NCI-H128 (cell line): ENCODE results near the gene XBP1.
"Not testable (repeated sequence)": the region's sequence is repeated elsewhere in the genome, so short reads cannot be mapped to it uniquely, and the experiment has no call there.

Source experiments
- DNase-seq: peaks from one replicate; lab custom pipeline; 2025; ENCODE audit not compliant: unreplicated experiment; lab: John Stamatoyannopoulos, UW

XBP1 gene

DNA sequence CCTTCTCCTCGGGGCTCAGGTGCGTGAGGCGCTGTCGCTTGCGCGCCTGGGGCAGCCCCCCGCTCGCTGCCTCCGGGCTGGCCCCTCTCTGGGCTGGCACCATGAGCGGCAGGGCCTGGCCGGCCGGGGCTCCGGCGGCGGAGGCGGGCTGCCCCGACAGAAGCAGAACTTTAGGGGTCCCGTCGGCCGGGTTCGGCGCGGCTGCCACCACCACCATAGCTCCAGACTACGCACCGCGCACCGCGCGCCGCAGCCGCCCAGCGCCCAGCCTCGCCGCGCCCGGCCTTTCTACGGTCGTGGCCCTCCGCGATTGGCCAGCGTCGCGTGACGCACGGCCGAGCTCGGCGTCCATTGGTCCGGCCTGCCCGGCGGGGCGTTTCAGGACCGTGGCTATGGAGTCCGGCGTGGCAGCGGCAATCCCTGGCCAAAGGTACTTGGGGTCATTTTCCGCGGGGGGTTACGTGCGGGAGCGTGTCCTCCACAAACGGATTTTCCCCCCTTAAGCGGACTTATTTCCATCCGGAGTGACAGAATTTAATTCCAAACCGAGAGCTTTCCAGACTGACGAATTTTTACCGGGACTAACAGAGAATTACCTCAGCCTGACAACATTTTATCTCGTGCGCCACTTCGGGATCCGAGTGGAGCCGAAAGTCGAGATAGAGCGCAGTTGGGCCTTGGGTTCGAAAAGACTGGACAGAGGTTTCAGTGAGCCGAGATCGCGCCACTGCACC is at the start of gene XBP1:
TSS of gene XBP1 (minus strand) at position 262 of the 734 bp plus-strand sequence.
- peak; percentile 52 for DNase-seq

DNA sequence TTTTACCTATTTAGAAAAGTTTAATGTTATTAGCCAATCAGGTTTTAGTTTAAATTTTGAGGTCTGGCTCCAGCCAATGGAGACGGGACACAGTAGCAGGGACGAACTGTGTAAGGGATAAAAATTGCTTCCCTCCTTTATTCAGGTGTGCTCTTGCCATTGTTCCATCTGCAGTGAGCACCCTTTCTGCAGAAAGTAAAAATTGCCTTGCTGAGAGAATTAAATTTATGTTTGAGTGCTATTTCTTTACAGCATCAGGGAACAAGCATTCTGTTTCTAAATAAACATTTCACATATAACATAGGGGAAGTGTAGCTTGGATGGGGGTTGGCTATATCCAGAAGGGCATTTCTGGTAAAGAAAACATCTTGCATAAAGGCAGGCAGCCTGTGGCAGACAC is 46.6 kb upstream of the XBP1 start:
- DNase-seq: no peak

DNA sequence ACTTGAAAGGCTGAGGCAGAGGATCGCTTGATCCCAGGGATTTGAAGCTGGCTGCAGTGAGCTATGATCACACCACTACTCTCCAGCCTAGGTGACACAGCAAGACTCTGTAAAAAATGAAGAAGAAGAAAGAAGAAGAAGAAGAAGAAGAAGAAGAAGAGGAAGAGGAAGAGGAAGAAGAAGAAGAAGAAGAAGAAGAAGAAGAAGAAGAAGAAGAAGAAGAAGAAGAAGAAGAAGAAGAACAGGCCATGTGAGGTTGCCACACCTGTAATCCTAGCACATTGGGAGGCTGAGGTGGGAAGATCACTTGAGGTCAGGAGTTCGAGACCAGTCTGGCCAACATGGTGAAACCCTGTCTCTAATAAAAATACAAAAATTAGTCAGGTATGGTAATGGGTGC is 43.9 kb upstream of the XBP1 start:
- not testable (repeated sequence) for DNase-seq

DNA sequence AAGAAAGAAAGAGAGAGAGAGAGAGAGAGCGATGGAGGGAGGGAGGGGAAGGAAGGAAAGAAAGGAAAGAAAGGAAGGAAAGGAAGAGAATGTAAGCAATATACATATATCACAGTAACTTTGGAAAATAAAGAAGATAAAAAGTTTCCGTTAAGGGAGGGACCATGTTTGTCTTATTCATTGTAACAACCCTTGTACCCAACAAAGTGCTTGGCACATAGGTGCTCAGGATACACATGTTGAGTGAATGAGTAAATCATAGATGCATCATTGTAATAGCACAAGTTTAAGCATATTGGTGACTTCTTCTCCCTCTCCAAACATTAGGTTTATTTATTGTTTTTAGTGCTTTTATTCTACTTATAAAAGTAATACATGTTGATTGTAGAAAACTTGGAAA is 43.3 kb upstream of the XBP1 start:
- DNase-seq: no peak

DNA sequence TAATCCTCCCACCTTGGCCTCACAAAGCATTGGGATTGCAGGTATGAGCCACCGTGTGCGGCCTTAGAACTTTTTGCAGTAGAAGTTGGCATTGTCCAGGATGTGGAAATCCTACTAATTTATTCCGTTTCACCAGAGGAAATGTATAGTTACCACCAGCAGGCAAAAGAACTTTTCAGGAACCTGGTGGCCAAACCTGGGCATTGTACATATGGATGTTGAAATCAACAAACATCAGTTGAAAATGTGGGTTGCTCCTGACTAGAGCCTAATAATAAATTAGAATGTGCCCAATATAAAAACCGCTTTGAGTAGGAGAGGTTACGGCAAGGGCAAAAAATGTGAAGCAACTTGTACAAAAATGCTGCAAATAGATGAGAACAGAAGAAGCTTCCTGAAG is 40.7 kb upstream of the XBP1 start:
- DNase-seq: no peak

DNA sequence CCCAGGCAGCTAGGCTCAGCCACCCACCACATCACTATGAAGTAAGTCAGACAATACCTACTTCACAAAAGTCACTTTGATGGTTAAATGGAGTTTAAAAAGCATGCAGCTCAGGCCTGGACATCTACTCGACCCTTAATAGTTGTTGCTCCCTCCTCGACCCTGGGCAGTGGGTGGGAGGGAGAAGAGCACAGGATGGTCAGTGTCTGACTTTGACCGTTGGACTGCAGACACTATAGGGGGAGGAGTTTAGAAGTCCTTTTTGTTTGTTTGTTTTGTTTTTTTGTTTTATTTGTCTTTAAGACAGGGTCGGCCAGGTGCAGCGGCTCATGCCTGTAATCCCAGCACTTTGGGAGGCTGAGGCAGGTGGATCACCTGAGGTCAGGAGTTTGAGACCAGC is 38.6 kb upstream of the XBP1 start:
- DNase-seq: no peak

DNA sequence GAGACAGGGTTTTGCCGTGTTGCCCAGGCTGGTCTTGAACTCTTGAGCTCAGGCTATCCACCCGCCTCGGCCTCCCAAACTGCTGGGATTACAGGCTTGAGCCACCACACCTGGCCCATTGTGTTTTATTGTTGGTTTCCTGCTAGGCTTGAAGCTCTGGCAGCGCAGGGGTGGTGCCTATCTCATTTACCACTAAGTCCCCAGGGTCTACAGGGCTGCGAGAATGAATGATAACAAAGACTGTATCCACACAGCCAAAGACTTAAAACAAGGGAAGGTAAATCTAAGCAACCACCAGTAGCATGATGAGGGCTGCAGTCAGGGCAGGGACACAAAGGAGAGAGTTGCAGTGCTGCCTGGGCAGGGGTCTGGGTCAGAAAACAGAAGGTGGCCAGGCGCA is 37.3 kb upstream of the XBP1 start:
- no peak for DNase-seq

DNA sequence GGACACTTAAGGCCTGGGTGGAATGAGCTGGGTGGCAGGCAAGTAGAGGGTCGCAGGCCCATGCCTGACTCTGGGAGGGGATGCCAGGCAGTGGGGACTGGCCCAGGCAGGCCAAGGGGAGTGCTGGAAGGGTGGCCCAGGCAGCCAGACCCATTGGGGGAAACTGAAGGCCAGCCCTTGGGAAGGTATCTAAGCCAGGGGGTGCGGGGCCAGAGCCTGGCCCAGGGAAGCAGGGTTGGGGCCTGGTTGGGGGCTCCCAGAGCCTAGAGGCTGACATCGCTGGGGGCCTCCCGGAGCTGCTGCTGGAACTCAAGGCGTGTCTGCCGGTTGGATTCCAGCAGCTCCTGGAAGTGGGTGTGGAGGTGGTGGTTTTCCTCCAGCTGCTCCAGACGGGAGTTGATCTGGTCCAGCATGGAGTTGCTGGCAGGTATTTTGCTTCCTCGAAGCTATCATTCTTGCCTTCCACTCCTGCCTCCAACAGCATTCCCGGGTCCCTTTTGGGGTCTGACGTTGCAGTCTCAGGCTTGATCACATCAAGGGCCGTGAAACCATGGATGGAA is 35.3 kb upstream of the XBP1 start:
- DNase-seq: no peak

DNA sequence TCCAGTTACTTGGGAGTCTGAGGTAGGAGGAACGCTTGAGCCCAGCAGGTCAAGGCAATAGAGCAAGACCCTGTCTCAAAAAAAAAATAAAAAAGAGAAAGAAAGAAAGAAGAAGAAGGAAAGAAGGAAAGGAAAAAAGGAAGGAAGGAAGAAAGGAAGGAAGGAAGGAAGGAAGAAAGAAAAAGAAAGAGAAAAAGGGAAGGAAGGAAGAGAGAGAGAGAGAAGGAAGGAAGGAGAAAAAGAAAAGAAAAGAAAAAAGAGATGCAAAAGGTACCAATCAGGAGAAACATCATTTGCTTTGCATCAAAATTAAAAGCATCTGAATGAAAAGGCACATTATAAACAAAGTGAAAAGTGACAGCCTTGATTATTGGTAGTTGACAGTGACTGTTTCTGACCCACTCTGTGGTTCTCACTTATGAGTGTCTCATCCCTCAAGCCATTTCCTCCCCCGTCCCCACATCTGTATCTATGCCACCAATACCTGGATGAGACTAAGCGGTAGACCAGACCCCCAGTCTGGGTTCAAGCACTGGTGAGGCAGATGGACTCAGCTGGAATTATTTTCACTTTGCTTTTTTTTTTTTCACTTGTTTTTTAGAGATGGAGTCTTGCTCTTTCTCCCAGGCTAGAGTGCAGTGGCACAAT is 33.0 kb upstream of the XBP1 start:
- no peak for DNase-seq

DNA sequence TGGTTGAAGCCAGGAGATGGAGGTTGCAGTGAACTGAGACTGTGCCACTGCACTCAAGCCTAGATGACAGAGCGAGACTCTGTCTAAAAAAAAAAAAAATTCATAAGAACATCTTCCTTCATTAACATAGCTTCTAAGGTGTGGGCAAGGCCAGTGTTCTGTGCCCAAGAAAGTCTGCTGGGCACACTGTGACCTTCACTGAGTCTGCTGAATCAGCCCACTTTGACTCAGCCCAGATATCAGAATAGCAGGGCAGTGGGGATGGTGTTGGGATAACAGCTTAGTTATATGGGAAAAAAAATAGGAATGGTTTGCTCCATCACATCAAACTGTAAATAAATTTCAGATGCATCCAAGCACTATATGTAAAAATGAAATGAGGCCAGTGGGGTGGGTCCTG is 32.4 kb upstream of the XBP1 start:
- DNase-seq: no peak

DNA sequence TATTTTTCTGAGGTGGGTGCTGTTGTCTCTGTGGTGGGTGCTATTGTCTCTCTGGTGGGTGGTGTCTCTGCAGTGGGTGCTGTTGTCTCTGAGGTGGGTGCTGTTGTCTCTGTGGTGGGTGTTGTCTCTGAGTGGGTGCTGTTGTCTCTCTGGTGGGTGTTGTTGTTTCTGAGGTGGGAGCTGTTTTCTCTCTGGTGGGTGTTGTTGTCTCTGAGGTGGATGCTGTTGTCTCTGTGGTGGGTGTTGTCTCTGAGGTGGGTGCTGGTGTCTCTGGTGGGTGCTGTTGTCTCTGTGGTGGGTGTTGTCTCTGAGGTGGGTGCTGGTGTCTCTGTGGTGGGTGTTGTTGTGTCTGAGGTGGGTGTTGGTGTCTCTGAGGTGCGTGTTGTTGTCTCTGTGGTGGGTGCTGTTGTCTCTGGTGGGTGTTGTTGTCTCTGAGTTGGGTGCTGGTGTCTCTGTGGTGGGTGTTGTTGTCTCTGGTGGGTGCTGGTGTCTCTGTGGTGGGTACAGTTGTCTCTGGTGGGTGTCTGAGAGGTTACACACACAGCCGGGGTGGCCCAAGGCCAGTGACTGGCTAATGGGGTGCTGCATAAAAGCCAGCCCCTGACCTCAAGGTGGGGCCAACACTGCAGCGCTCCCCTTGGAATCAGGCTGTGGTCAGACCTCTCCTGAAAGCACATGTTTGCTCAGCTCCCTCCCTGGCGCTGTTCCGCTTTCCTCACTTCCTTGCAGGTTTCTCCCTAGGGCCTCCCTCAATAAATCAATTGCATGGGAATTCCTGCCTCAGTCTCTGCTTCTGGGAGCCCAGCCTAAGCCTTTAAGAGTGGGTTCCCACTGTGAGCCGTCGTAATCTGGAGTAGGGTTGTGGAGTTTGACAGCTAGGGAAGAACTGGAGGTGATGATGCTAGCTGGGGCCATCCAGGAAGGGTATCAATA is 31.0 kb upstream of the XBP1 start:
- no peak for DNase-seq

DNA sequence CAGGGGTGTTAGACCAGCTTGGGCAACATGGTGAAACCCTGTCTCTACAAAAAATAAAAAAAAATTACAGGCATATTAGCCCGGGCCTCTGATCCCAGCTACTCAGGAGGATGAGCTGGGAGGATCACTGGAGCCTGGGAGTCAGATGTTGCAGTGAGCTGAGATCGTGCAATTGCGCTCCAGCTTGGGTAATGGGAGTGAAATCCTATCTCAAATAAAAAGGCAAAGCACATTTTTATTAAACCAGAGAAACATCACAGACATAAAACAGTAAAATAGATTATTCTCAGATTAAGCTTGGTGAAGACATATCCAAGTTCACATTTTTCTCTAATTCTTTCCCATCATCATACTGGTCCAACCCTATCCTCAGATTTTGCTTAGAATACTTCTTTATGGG is 30.1 kb upstream of the XBP1 start:
- DNase-seq: no peak

DNA sequence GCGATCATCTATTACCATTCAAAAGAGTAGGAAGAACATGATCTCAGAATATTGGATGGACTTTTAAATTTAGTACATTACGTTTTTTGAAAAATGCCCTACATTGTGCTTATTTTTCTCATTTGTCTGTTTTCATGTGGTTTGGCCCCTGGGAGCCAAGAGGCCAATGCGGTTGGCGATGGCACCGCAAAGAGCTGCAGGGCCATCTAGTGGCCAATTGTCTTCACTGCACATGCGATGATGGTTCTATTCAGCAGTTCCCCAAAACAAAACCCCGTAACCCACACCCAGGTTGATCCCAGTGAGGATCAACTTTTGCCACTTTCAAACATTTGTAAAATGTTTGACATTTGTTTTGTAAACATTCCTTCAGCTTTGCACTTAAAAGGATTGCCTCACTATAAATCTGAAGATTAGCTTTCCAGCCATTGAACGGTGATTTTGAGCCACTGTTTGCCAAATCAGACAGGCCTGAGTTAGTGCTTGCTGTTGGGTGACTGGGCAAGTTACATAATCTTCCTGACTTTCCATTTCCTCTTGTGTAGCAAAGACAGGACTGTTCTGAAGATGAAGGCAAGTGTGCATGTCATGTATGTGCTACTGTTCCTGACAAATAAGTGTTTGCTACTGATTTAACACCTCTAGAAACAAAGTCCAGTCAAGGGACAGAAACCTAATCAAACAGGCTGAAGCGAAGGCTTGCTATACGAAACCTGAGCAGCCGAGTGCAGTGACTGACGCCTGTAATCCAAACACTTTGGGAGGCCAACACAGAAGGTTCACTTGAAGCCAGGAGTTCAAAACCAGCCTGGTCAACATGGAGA is 29.2 kb upstream of the XBP1 start:
- DNase-seq: no peak

DNA sequence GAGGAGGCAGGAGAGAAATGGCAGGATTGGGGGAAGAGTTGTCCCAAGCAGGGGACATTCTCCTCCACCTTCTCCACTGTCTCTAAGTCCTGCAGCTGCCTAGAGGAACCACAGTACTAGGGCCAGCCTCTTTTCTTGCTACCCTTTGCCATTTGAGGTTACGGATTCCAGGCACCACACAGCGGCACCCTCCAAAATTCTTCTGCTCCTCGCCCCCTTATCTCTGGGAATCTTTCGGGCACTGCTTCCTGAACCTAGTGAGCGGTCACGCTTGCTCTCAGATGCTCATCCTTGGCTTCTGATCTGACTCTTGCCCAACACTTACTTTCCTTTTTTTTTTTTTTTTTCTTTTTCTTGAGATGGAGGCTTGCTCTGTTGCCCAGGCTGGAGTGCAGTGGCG is 26.6 kb upstream of the XBP1 start:
- DNase-seq: no peak

DNA sequence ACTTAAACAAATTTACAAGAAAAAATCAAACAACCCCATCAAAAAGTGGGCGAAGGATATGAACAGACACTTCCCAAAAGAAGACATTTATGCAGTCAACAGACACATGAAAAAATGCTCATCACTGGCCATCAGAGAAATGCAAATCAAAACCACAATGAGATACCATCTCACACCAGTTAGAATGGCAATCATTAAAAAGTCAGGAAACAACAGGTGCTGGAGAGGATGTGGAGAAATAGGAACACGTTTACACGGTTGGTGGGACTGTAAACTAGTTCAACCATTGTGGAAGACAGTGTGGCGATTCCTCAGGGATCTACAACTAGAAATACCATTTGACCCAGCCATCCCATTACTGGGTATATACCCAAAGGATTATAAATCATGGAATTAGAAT is 26.1 kb upstream of the XBP1 start:
- not testable (repeated sequence) for DNase-seq

DNA sequence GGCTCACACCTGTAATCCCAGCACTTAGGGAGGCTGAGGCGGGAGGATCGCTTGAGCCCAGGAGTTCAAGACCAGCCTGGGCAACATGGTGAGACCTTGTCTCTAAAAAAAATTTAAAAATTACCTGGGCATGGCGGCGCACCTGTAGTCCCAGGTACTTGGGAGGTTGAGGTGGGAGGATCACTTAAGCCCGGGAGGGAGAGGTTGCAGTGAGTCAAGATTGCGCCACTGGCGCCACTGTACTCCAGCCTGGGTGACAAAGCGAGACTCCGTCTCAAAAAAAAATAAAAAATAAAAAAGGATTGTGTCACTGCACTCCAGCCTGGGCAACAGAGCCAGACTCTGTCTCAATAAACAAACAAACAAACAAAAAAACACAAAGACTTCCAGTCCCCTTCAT is 24.1 kb upstream of the XBP1 start:
- not testable (repeated sequence) for DNase-seq

DNA sequence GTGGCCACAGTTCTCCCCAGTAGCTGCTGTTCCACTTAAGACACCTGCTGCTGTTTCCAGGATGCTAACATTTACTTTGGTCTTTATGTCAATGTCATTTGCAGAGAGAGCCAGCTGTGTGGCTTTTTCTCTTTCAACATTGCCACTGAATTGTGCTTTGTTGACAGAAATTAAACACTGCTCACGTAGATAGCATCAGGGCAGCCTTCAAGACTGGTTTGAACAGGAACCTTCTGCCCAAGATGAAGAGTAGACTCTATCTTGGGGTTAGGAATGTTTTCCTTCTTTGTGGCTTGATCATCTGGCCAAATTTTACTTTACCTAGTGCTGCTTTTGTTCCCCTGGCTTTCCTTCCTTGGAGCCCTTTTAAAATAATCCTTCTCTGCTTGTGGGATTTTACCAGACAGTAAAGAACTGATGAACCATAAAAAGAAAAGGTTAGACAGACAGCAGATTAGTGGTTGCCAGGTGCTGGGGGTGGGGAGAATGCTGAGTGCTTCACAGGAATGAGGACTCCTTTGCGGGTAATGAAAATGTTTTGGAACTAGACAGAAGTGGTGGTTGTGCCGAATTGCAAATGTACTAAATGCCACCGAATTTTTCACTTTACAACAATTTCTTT is 22.7 kb upstream of the XBP1 start:
- DNase-seq: no peak

DNA sequence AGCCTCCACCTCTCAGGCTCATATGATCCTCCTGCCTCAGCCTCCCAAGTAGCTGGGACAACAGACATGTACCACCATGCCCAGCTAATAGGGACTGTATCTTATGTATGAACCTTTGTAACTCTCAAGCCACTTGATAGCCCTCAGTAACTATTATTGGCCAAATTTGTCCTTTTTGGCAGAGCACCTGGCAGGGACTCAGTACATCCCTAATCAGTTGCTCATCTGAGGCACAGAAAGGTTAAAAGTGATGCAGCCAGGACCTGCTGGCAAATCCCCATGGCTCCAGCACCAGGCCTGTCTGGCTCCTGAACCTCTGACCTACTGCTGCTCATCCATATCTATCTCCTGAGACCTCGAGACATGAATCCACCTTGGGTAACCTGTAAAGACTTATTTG is 21.1 kb upstream of the XBP1 start:
- no peak for DNase-seq

DNA sequence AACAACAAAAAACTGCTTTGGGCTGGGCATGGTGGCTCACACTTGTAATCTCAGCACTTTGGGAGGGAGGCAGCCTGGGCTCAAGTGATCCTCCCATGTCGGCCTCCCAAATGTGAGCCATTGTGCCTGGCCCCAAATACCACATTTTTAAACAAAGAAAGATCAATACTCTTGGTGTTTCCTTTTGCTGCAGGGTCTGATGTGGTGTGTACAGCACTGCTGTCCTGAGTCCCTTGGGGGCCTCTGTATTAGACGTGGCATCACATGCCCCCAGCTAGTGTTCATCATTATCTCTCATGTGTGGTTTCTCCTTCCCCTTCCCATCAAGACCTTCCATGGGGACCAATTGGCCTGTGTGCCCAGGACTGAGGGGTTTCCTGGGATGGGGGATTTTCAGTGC is 20.5 kb upstream of the XBP1 start:
- no peak for DNase-seq
